H1 (cell line): Measurements from ENCODE around the gene BCL2. TPM values are rescaled to one million over a fixed set of nuclear protein-coding genes. Genes with fewer than 3 reads are reported as not detected.

Source experiments
- CTCF ChIA-PET: fragments of 300-600 bp; sonication (Branson Sonifier 250); formaldehyde crosslinking; loops from one replicate; lab custom pipeline; 2021; ENCODE audit not compliant: partially characterized antibody; lab: Charles Lee
- POLR2A ChIA-PET: fragments of 300-600 bp; sonication (Branson Sonifier 250); formaldehyde crosslinking; loops from one replicate; lab custom pipeline; 2021; ENCODE audit warnings: inconsistent platforms; ENCODE audit not compliant: partially characterized antibody; lab: Charles Lee
- DNase-seq, 2 experiments: peaks; one replicate each; pipeline versions ENCODE4 v3.0.0 to v3.0.0-alpha.2; 2010 to 2022; ENCODE audit warnings: low spot score in 2 of 2, low read depth in 1 of 2, mixed read lengths in 1 of 2
- FAIRE-seq: peaks from 2 replicates; lab custom pipeline; 2011; peaks lifted over from hg19 to GRCh38; lab: Jason Lieb, UNC
- H2AFZ ChIP-seq: 2 replicates; pipeline ENCODE4 v1.8.1; 2012; ENCODE audit warnings: low read length, inconsistent platforms
- H2AK5ac ChIP-seq: 2 replicates; pipeline ENCODE4 v1.6.1; 2013; ENCODE audit warnings: low read depth, low read length
- H2BK120ac ChIP-seq: replicated peaks from 2 replicates; pipeline ENCODE3; 2013; ENCODE audit warnings: low read depth, low read length, inconsistent platforms
- H2BK12ac ChIP-seq: 2 replicates; pipeline ENCODE4 v1.6.1; 2013; ENCODE audit warnings: low read depth, low read length
- H2BK15ac ChIP-seq: 2 replicates; pipeline ENCODE4 v1.6.1; 2013; ENCODE audit warnings: low read length
- H2BK20ac ChIP-seq: 2 replicates; pipeline ENCODE4 v1.6.1; 2013; ENCODE audit warnings: low read length
- H2BK5ac ChIP-seq: 2 replicates; pipeline ENCODE4 v1.6.1; 2013; ENCODE audit warnings: low read depth, low read length
- H3K14ac ChIP-seq: 2 replicates; pipeline ENCODE4 v1.6.1; 2013; ENCODE audit warnings: inconsistent platforms; ENCODE audit not compliant: insufficient read length
- H3K18ac ChIP-seq: 2 replicates; pipeline ENCODE4 v1.6.1; 2013; ENCODE audit warnings: low read length; ENCODE audit errors: extremely low read depth
- H3K23ac ChIP-seq: 2 replicates; pipeline ENCODE4 v1.6.1; 2013; ENCODE audit warnings: inconsistent platforms; ENCODE audit not compliant: insufficient read length
- H3K23me2 ChIP-seq: 2 replicates; pipeline ENCODE4 v1.6.1; 2013; ENCODE audit warnings: low read depth, low read length
- H3K27ac ChIP-seq: 2 replicates; pipeline ENCODE4 v1.6.1; 2011; ENCODE audit warnings: low read depth, low read length, inconsistent platforms
- H3K27me3 ChIP-seq, 4 experiments: replicated peaks in 1 of 4; 1 replicate in 1 of 4; 2 replicates in 3 of 4; pipeline versions ENCODE4 v1.6.1 to v1.8.1; 2011 to 2013; ENCODE audit warnings: low read length in 3 of 4, mild to moderate bottlenecking in 3 of 4, inconsistent platforms in 2 of 4, mixed read lengths in 2 of 4, moderate library complexity in 1 of 4; ENCODE audit not compliant: control insufficient read depth in 3 of 4, insufficient read depth in 3 of 4; ENCODE audit errors: extremely low read depth in 1 of 4
- H3K36me3 ChIP-seq, 4 experiments: 2 replicates each; pipeline versions ENCODE4 v1.6.1 to v1.8.1; 2011 to 2013; ENCODE audit warnings: mild to moderate bottlenecking in 4 of 4, low read length in 3 of 4, moderate library complexity in 2 of 4, control low read depth in 1 of 4, inconsistent platforms in 1 of 4; ENCODE audit not compliant: insufficient read depth in 4 of 4, control insufficient read depth in 2 of 4
- H3K4ac ChIP-seq: replicated peaks from 2 replicates; pipeline ENCODE3; 2013; ENCODE audit warnings: low read length, low read depth, mixed read lengths, inconsistent platforms; ENCODE audit not compliant: insufficient read length
- H3K4me1 ChIP-seq, 4 experiments: replicated peaks in 1 of 4; 1 replicate in 1 of 4; 2 replicates in 3 of 4; pipeline versions ENCODE4 v1.6.1 to v1.8.1; 2011 to 2013; ENCODE audit warnings: low read length in 3 of 4, inconsistent platforms in 2 of 4, mixed read lengths in 1 of 4; ENCODE audit not compliant: insufficient read depth in 4 of 4, control insufficient read depth in 3 of 4
- H3K4me2 ChIP-seq, 2 experiments: 2 replicates each; pipeline versions ENCODE4 v1.6.1 to v1.8.1; 2011 to 2013; ENCODE audit warnings: low read depth in 2 of 2, low read length in 2 of 2, control low read depth in 1 of 2, inconsistent platforms in 1 of 2, mild to moderate bottlenecking in 1 of 2; ENCODE audit not compliant: insufficient read depth in 1 of 2
- H3K4me3 ChIP-seq, 4 experiments: fragments of 200-600, 300-600 bp in 1 of 4; sonication (generic), shearing (Covaris generic), sonication (Bioruptor Twin) in 1 of 4; 2 replicates each; pipeline versions ENCODE4 v1.5.1 to v1.8.1; 2011 to 2016; ENCODE audit warnings: low read length in 4 of 4, low read depth in 3 of 4, control low read depth in 2 of 4, inconsistent platforms in 2 of 4, mild to moderate bottlenecking in 2 of 4, mixed read lengths in 1 of 4, moderate library complexity in 1 of 4; ENCODE audit not compliant: insufficient read depth in 2 of 4; ENCODE audit errors: extremely low read depth in 1 of 4
- H3K56ac ChIP-seq: replicated peaks from 2 replicates; pipeline ENCODE3; 2013; ENCODE audit warnings: low read depth, mild to moderate bottlenecking, mixed read lengths, low read length, inconsistent platforms; ENCODE audit not compliant: insufficient read length
- H3K79me1 ChIP-seq: 2 replicates; pipeline ENCODE4 v1.6.1; 2013; ENCODE audit warnings: low read depth, low read length, control low read depth
- H3K79me2 ChIP-seq, 2 experiments: 2 replicates each; pipeline versions ENCODE4 v1.6.1 to v1.8.1; 2012 to 2013; ENCODE audit warnings: low read length in 2 of 2, mild to moderate bottlenecking in 2 of 2, inconsistent platforms in 1 of 2; ENCODE audit not compliant: insufficient read depth in 2 of 2, control insufficient read depth in 1 of 2
- H3K9ac ChIP-seq, 4 experiments: replicated peaks in 1 of 4; 1 replicate in 1 of 4; 2 replicates in 3 of 4; pipeline versions ENCODE4 v1.6.1 to v1.8.1; 2011 to 2013; ENCODE audit warnings: low read depth in 3 of 4, low read length in 3 of 4, control low read depth in 2 of 4, mild to moderate bottlenecking in 2 of 4, moderate library complexity in 2 of 4, inconsistent platforms in 1 of 4; ENCODE audit errors: extremely low read depth in 1 of 4
- H3K9me3 ChIP-seq, 2 experiments: 2 replicates each; pipeline versions ENCODE4 v1.6.1 to v1.8.1; 2012 to 2013; ENCODE audit warnings: mild to moderate bottlenecking in 2 of 2, moderate library complexity in 2 of 2, control low read depth in 1 of 2, inconsistent platforms in 1 of 2, low read depth in 1 of 2, low read length in 1 of 2, mixed read lengths in 1 of 2; ENCODE audit not compliant: insufficient read depth in 2 of 2
- H4K20me1 ChIP-seq, 2 experiments: replicated peaks in 1 of 2; 2 replicates each; pipeline versions ENCODE3 to v1.8.1; 2011 to 2013; ENCODE audit warnings: inconsistent platforms in 2 of 2, low read length in 2 of 2, mild to moderate bottlenecking in 1 of 2; ENCODE audit not compliant: insufficient read depth in 2 of 2, control insufficient read depth in 1 of 2
- H4K5ac ChIP-seq: 2 replicates; pipeline ENCODE4 v1.6.1; 2013; ENCODE audit warnings: low read length, low read depth, mixed read lengths, inconsistent platforms; ENCODE audit not compliant: insufficient read length
- H4K8ac ChIP-seq: 2 replicates; pipeline ENCODE4 v1.8.0; 2013; ENCODE audit warnings: mild to moderate bottlenecking, moderate library complexity, low read length, inconsistent platforms; ENCODE audit not compliant: insufficient read depth; ENCODE audit errors: extremely low read depth
- H4K91ac ChIP-seq: replicated peaks from 2 replicates; pipeline ENCODE3; 2013; ENCODE audit warnings: low read length, mixed read lengths, inconsistent platforms; ENCODE audit not compliant: insufficient read length
- CREB1 ChIP-seq: IDR thresholded peaks from 2 replicates; pipeline ENCODE4 v1.6.1; 2012; ENCODE audit warnings: inconsistent platforms
- CTCF ChIP-seq, 3 experiments: IDR thresholded peaks; 1 replicate in 2 of 3; 2 replicates in 1 of 3; pipeline versions ENCODE4 v1.5.1 to v1.6.1; 2011; ENCODE audit warnings: low read length in 3 of 3, mild to moderate bottlenecking in 3 of 3, inconsistent platforms in 2 of 3, low read depth in 1 of 3, moderate library complexity in 1 of 3; ENCODE audit not compliant: insufficient read depth in 1 of 3; ENCODE audit errors: control extremely low read depth in 1 of 3
- JUN ChIP-seq: IDR thresholded peaks from 2 replicates; pipeline ENCODE4 v1.6.1; 2011; ENCODE audit warnings: low read depth, mild to moderate bottlenecking, improper control_type of control experiment, low read length
- MAFK ChIP-seq: IDR thresholded peaks from 2 replicates; pipeline ENCODE4 v1.6.1; 2012; ENCODE audit warnings: low read depth, mild to moderate bottlenecking, improper control_type of control experiment, low read length
- NANOG ChIP-seq: IDR thresholded peaks from 2 replicates; pipeline ENCODE4 v1.6.1; 2011; ENCODE audit warnings: low read length, low read depth, mild to moderate bottlenecking, inconsistent platforms; ENCODE audit not compliant: insufficient read depth, poor library complexity, severe bottlenecking
- WGBS, 2 experiments: shearing (Covaris generic) in 1 of 2; methylation state at CpG; one replicate each; pipeline versions ENCODE4 v1.1.6 to v1.1.7; 2013 to 2015; ENCODE audit warnings: low lambda C conversion rate in 2 of 2, mixed read lengths in 2 of 2, inconsistent platforms in 1 of 2, low coverage in 1 of 2, missing lambda C conversion rate in 1 of 2; ENCODE audit not compliant: insufficient replicate concordance in 2 of 2, insufficient coverage in 1 of 2, insufficient read length in 1 of 2; ENCODE audit errors: extremely low coverage in 1 of 2, missing lambda C conversion rate in 1 of 2; 5-methylcytosine and 5-hydroxymethylcytosine counted together
- polyA plus RNA-seq, 7 experiments: library from polyadenylated mRNA; depleted of rRNA in 3 of 7; stranded (reverse) in 5 of 7; unstranded in 2 of 7; fragments of >200 nt in 5 of 7; fragments of 200-250 nt in 2 of 7; gene quantifications; 1 replicate in 5 of 7; 2 replicates in 1 of 7; 4 replicates in 1 of 7; pipeline versions ENCODE4 v1.2.1 to v1.2.3, GENCODE V29; 2011 to 2013; ENCODE audit warnings: missing spikeins in 2 of 7, mixed read lengths in 2 of 7
- total RNA-seq: library from RNA; stranded (reverse); fragmentation: NEBNext Ultra II Directional; extraction: Animal tissue kit (Norgen Biotek cat#: 25700); gene quantifications from 2 replicates; pipeline ENCODE4 v1.2.1, GENCODE V29; 2021

Gene BCL2
- total and polyA plus RNA-seq, 2 of the 8 experiments (the other 6 are each of a cell fraction or from before 2014, with no cell fraction given), result 0.59 to 4.5 TPM

DNA sequence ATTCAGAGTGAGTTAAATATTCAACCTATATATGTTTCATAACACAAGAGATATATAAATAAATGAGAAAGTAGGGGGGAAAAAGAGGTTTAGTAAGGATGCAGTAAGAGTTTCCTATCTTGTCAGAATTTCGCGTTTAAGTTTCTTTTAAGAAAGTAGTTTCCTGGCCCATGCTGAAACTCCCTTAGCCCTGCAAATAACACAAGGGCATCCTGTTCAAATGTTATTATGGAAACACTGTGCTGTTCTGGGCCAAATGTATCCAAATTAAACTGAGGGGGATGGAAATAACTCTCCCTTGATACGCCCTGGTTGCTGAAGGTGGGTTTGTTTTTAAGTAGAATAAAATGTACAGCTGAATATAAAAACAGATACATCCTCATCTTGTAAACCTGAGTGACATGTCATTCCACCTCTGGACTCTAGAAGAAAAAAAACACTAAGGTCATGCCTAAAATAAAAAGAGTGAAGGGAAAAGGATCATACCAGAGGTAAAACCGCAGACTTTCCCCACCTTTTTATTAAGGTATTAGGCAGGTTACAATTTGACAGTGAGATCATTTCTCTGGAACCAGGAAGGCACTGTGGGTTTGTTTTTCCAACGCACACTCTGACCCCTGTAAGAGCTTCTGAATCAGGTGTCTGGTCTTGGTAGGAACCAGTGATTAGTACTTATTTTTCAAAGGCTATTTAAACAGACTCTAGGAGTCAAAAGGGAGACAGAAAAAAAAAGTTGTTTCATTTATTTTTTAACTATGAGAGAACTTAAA lies 16.7 kb downstream of the BCL2 start:
- no peaks in the 10 kb centered on the region for H3K23me2 ChIP-seq
- no peak overlapping the region for H2BK15ac ChIP-seq
- H3K79me1 ChIP-seq, result no peaks in the 10 kb centered on the region
- H3K79me2 ChIP-seq, result no peaks in the 10 kb centered on the region
- H2BK5ac ChIP-seq, result no peak overlapping the region
- H3K23ac ChIP-seq, result no peak overlapping the region
- H3K4me1 ChIP-seq, result peaks cover 3 to 6% (median 4%) of the 10 kb centered on the region in 4 experiments; a peak in 4 of 7 replicates
- H3K14ac ChIP-seq, result no peak overlapping the region
- TF ChIP-seq JUN, result no peak
- no peak for TF ChIP-seq CTCF (IDR thresholded peaks at IDR 0.05; ENCODE audit: control extremely low read depth in 1 of 3, insufficient read depth in 1 of 3, low read depth in 1 of 3, low read length in 3 of 3)
- TF ChIP-seq MAFK, result no peak
- TF ChIP-seq CREB1, result no peak
- no peak for TF ChIP-seq NANOG
- no peaks in the 10 kb centered on the region for H3K36me3 ChIP-seq
- no peaks in the 10 kb centered on the region for H4K20me1 ChIP-seq
- no peak overlapping the region for H2AK5ac ChIP-seq
- H3K27me3 ChIP-seq, result no peaks in the 10 kb centered on the region
- ChIA-PET CTCF (interaction anchor here (1.1 to 2.1 kb wide), 3 partner anchors 13 to 285 kb away, joined by 3 to 9 read pairs (median 7); no protein-coding TSS in a partner anchor), POLR2A (interaction anchor here (0.9 kb wide), 1 partner anchor 62 kb away, joined by 4 read pairs; no protein-coding TSS in a partner anchor)
- WGBS, 2 experiments, result 80% methylated on average over 5 of the region's 5 CpGs; no CpG with 5 or more reads in 1 of the 2 experiments
- H2BK120ac ChIP-seq, result no peak overlapping the region
- H4K91ac ChIP-seq, result no peak overlapping the region
- H3K27ac ChIP-seq, result no peak overlapping the region
- H3K9ac ChIP-seq, result no peak overlapping the region
- FAIRE-seq, result no peak
- no peak overlapping the region for H3K56ac ChIP-seq
- no peaks in the 10 kb centered on the region for H3K9me3 ChIP-seq
- DNase-seq, result no peak
- H2AFZ ChIP-seq, result no peak overlapping the region
- H3K4ac ChIP-seq, result no peak overlapping the region
- no peak overlapping the region for H3K4me2 ChIP-seq
- no peak overlapping the region for H4K5ac ChIP-seq
- H4K8ac ChIP-seq, result no peak overlapping the region
- H3K4me3 ChIP-seq, result no peak overlapping the region
- no peak overlapping the region for H2BK12ac ChIP-seq
- H2BK20ac ChIP-seq, result no peak overlapping the region
- no peak overlapping the region for H3K18ac ChIP-seq
